Endothelial cell of umbilical vein (primary cell): ENCODE data around the gene CSGALNACT2. TPM values are rescaled to one million over a fixed set of nuclear protein-coding genes. Genes with fewer than 3 reads are reported as not detected.

ENCODE experiments used
- BruUV-seq: library from RNA; stranded (reverse); fragments of 400-500 nt; replicated peaks from 2 replicates; lab custom pipeline; 2021; lab: Mats Ljungman, UMichigan
- CTCF ChIA-PET: fragments of 300-600, 350-600 bp; sonication (Branson Sonifier 250); formaldehyde crosslinking; loops from one replicate; lab custom pipeline; 2021; ENCODE audit warnings: antibody characterized with exemption, inconsistent platforms; lab: Charles Lee
- POLR2A ChIA-PET: fragments of 300-600, 350-600 bp; sonication (Branson Sonifier 250); formaldehyde crosslinking; loops from one replicate; lab custom pipeline; 2021; ENCODE audit warnings: antibody characterized with exemption, inconsistent platforms; lab: Charles Lee
- DNase-seq: peaks from one replicate; pipeline ENCODE4 v3.0.0-alpha.2; 2011; ENCODE audit warnings: low read depth, low spot score
- FAIRE-seq: peaks from 2 replicates; lab custom pipeline; 2011; peaks lifted over from hg19 to GRCh38; lab: Jason Lieb, UNC
- H2AFZ ChIP-seq: 2 replicates; pipeline ENCODE4 v1.6.0; 2012; ENCODE audit warnings: low read depth, low read length, control low read depth, inconsistent platforms
- H3K27ac ChIP-seq: 2 replicates; pipeline ENCODE4 v1.5.1; 2011; ENCODE audit warnings: low read depth, mild to moderate bottlenecking, control low read depth, low read length, moderate library complexity; ENCODE audit not compliant: insufficient read depth
- H3K27me3 ChIP-seq, 2 experiments: 2 replicates each; pipeline versions ENCODE4 v1.6.0 to v1.6.1; 2011; ENCODE audit warnings: low read length in 2 of 2, mixed read lengths in 1 of 2; ENCODE audit not compliant: control insufficient read depth in 2 of 2, insufficient read depth in 2 of 2
- H3K36me3 ChIP-seq, 2 experiments: 2 replicates in 1 of 2; 3 replicates in 1 of 2; pipeline ENCODE4 v1.5.1; 2011; ENCODE audit warnings: low read length in 2 of 2, mild to moderate bottlenecking in 1 of 2, moderate library complexity in 1 of 2; ENCODE audit not compliant: control insufficient read depth in 2 of 2, insufficient read depth in 2 of 2; ENCODE audit errors: extremely low read depth in 1 of 2
- H3K4me1 ChIP-seq: 3 replicates; pipeline ENCODE4 v1.5.1; 2011; ENCODE audit warnings: mild to moderate bottlenecking, low read length; ENCODE audit not compliant: control insufficient read depth, insufficient read depth; ENCODE audit errors: extremely low read depth
- H3K4me2 ChIP-seq: 2 replicates; pipeline ENCODE4 v1.6.1; 2011; ENCODE audit warnings: low read length, control low read depth, mixed read lengths; ENCODE audit not compliant: insufficient read depth
- H3K4me3 ChIP-seq, 3 experiments: fragments of 200-600 bp in 1 of 3; sonication (generic), shearing (Covaris generic) in 1 of 3; replicated peaks in 1 of 3; 2 replicates each; pipeline ENCODE4 v1.5.1; 2011 to 2016; ENCODE audit warnings: control low read depth in 3 of 3, low read length in 3 of 3, mild to moderate bottlenecking in 2 of 3, inconsistent platforms in 1 of 3, low read depth in 1 of 3, moderate library complexity in 1 of 3; ENCODE audit not compliant: insufficient read depth in 1 of 3
- H3K79me2 ChIP-seq: 2 replicates; pipeline ENCODE4 v1.6.0; 2012; ENCODE audit warnings: low read length, inconsistent platforms; ENCODE audit not compliant: control insufficient read depth, insufficient read depth
- H3K9ac ChIP-seq: replicated peaks from 2 replicates; pipeline ENCODE3; 2011; ENCODE audit warnings: low read length, control low read depth; ENCODE audit not compliant: insufficient read depth; ENCODE audit errors: extremely low read depth
- H3K9me1 ChIP-seq: replicated peaks from 3 replicates; pipeline ENCODE4 v1.6.0; 2011; ENCODE audit warnings: mild to moderate bottlenecking, low read length; ENCODE audit not compliant: control insufficient read depth, insufficient read depth; ENCODE audit errors: extremely low read depth
- H3K9me3 ChIP-seq: replicated peaks from 2 replicates; pipeline ENCODE4 v1.5.1; 2012; ENCODE audit warnings: low read length, inconsistent platforms; ENCODE audit not compliant: control insufficient read depth, insufficient read depth
- H4K20me1 ChIP-seq: replicated peaks from 2 replicates; pipeline ENCODE3; 2011; ENCODE audit warnings: mild to moderate bottlenecking, low read length; ENCODE audit not compliant: control insufficient read depth, insufficient read depth; ENCODE audit errors: extremely low read depth
- CTCF ChIP-seq, 2 donors: IDR thresholded peaks; 1 replicate in 1 of 2; 2 replicates in 1 of 2; pipeline ENCODE4 v1.5.1; 2011; ENCODE audit warnings: low read length in 2 of 2, mild to moderate bottlenecking in 2 of 2, moderate library complexity in 2 of 2, control low read depth in 1 of 2, inconsistent platforms in 1 of 2, low read depth in 1 of 2; ENCODE audit not compliant: insufficient read depth in 1 of 2; ENCODE audit errors: extremely low read depth in 1 of 2
- EZH2 ChIP-seq: IDR thresholded peaks from 2 replicates; pipeline ENCODE4 v1.6.1; 2012; ENCODE audit warnings: borderline replicate concordance, low read depth, mild to moderate bottlenecking, moderate library complexity, low read length, inconsistent platforms; ENCODE audit not compliant: severe bottlenecking
- FOS ChIP-seq: IDR thresholded peaks from 2 replicates; pipeline ENCODE4 v1.6.1; 2011; ENCODE audit warnings: mild to moderate bottlenecking, low read length, moderate library complexity, borderline replicate concordance; ENCODE audit not compliant: insufficient read depth
- GATA2 ChIP-seq: IDR thresholded peaks from 2 replicates; pipeline ENCODE4 v1.7.0; 2011; ENCODE audit warnings: low read depth, mild to moderate bottlenecking, moderate library complexity, mixed read lengths, low read length; ENCODE audit not compliant: insufficient read length, insufficient read depth
- JUN ChIP-seq: IDR thresholded peaks from 2 replicates; pipeline ENCODE4 v1.6.1; 2011; ENCODE audit warnings: borderline replicate concordance, low read depth; ENCODE audit not compliant: insufficient read length, insufficient read depth
- MAX ChIP-seq: IDR thresholded peaks from 2 replicates; pipeline ENCODE4 v1.6.1; 2011; ENCODE audit not compliant: insufficient read depth, insufficient read length
- MYC ChIP-seq: IDR thresholded peaks from one replicate; pipeline ENCODE4 v1.6.1; 2011; ENCODE audit warnings: mild to moderate bottlenecking, low read depth, low read length
- POLR2A ChIP-seq: IDR thresholded peaks from 2 replicates; pipeline ENCODE4 v1.6.1; 2012; ENCODE audit warnings: low read depth, mild to moderate bottlenecking, control low read depth, low read length
- POLR2AphosphoS5 ChIP-seq: IDR thresholded peaks from 2 replicates; pipeline ENCODE4 v1.6.1; 2012; ENCODE audit warnings: low read depth, mild to moderate bottlenecking, control low read depth, low read length, moderate library complexity; ENCODE audit not compliant: insufficient read depth
- dilution Hi-C: fragments of 300-500 bp; cut with MboI; formaldehyde crosslinking; loops from one replicate; pipeline ENCODE4 v1.15.0; 2019; ENCODE audit warnings: low sequenced_read_pairs; ENCODE audit not compliant: extremely low pct_ligation_motif_present
- intact Hi-C: fragments of 100-400 bp; cut with micrococcal nuclease; formaldehyde crosslinking; loops from one replicate; pipeline ENCODE4 v1.10.0; 2022
- polyA plus RNA-seq, 4 experiments: library from polyadenylated mRNA; depleted of rRNA in 3 of 4; stranded (reverse) in 3 of 4; unstranded in 1 of 4; fragments of >200 nt; gene quantifications; 2 replicates each; pipeline versions ENCODE4 v1.2.1 to v1.2.3, GENCODE V29; 2011 to 2012; ENCODE audit warnings: missing spikeins in 1 of 4
- total RNA-seq: library from RNA; stranded (reverse); gene quantifications from 2 replicates; pipeline ENCODE4 v1.2.3, GENCODE V29; 2021

Gene CSGALNACT2
- total and polyA plus RNA-seq, 2 donors (not counting 3 experiments of a cell fraction or from before 2014, with no cell fraction given), result 9.7 to 17.7 TPM

- DNase-seq (no peak), FAIRE-seq (no peak)
- no peak overlapping the region for H2AFZ ChIP-seq
- BruUV-seq, result no TSS peak
- no peak overlapping the region for H3K27ac ChIP-seq
- no peaks in the 10 kb centered on the region for H3K27me3 ChIP-seq
- H3K36me3 ChIP-seq, result no peaks in the 10 kb centered on the region
- dilution Hi-C loops, result no loop called here
- peaks cover 6% of the 10 kb centered on the region for H3K4me1 ChIP-seq
- no peaks in the 10 kb centered on the region for H3K9me3 ChIP-seq
- H4K20me1 ChIP-seq, result no peaks in the 10 kb centered on the region
- no peaks in the 10 kb centered on the region for H3K9me1 ChIP-seq
- no peak overlapping the region for H3K4me2 ChIP-seq
- ChIA-PET CTCF (no interaction called here), POLR2A (no interaction called here)
- intact Hi-C loops, result no loop called here
- no peaks in the 10 kb centered on the region for H3K79me2 ChIP-seq
- no peak overlapping the region for H3K4me3 ChIP-seq
- H3K9ac ChIP-seq, result no peak overlapping the region
- no peak for TF ChIP-seq MYC
- no peak for TF ChIP-seq EZH2
- no peak for TF ChIP-seq GATA2
- TF ChIP-seq FOS, result no peak
- no peak for TF ChIP-seq POLR2A
- TF ChIP-seq CTCF (IDR thresholded peaks at IDR 0.05; ENCODE audit: extremely low read depth in 1 of 2, insufficient read depth in 1 of 2, low read depth in 1 of 2, low read length in 2 of 2), result no peak
- TF ChIP-seq POLR2AphosphoS5, result no peak
- TF ChIP-seq MAX, result no peak
- no peak for TF ChIP-seq JUN
These were observed 21.6 kb upstream of the CSGALNACT2 start for GRCh38 chr10:43116596-43116995.
